ENCODE measurements around the gene TUFT1.

The TUFT1 gene

GRCh38 chr1:151549199-151549598 is 9.1 kb downstream of the TUFT1 start:
- Histone ChIP-seq H3K4me3 (ENCODE audit: insufficient read depth, low read depth, low read length) (no peak overlapping the region), H3K27me3 (ENCODE audit: control insufficient read depth, insufficient read depth, low read length, poor library complexity, severe bottlenecking) (no peaks in the 10 kb centered on the region), H3K36me3 (ENCODE audit: control insufficient read depth, insufficient read depth, low read length) (no peaks in the 10 kb centered on the region), H3K27ac (ENCODE audit: insufficient read depth, low read depth, low read length, poor library complexity, severe bottlenecking) (no peak overlapping the region), H3K4me1 (ENCODE audit: control insufficient read depth, insufficient read depth, low read length) (peaks cover 12% of the 10 kb centered on the region), H3K9me3 (ENCODE audit: control insufficient read depth, low read length) (no peaks in the 10 kb centered on the region)
- 89 to 94% methylated on average over 2 of the region's 2 CpGs for WGBS, 2 experiments

DNA sequence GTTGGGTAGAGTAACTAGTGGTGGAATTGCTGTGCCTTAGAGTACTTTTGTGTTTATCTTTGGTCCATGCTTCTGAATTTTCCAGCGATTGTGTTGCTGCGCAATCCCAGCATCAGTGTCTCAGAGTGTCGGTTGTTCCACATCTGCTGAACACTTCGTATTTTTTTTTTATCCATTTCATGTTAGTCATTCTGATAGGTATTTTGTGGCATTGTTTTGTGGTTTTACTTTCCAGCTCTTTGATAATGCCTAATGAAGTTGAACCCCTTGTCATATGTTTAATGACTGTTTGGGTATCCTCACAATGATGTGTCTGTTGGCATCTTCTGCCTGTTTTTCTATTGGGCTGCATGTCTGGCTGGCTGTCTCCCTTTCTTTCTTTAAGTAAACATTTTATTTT is 13.6 kb downstream of the TUFT1 start:
- no peaks in the 10 kb centered on the region for H3K36me3 ChIP-seq (ENCODE audit: control insufficient read depth, insufficient read depth, low read length)
- 90 to 97% methylated on average over 4 of the region's 4 CpGs for WGBS, 2 experiments
- H3K27me3 ChIP-seq (ENCODE audit: control insufficient read depth, insufficient read depth, low read length, poor library complexity, severe bottlenecking) = no peaks in the 10 kb centered on the region
- no peaks in the 10 kb centered on the region for H3K4me1 ChIP-seq (ENCODE audit: control insufficient read depth, insufficient read depth, low read length)
- H3K27ac ChIP-seq (ENCODE audit: insufficient read depth, low read depth, low read length, poor library complexity, severe bottlenecking) = no peak overlapping the region
- no peak overlapping the region for H3K4me3 ChIP-seq (ENCODE audit: insufficient read depth, low read depth, low read length)
- no peaks in the 10 kb centered on the region for H3K9me3 ChIP-seq (ENCODE audit: control insufficient read depth, low read length)

- H3K4me1 ChIP-seq (ENCODE audit: control insufficient read depth, insufficient read depth, low read length) = no peaks in the 10 kb centered on the region
- no peaks in the 10 kb centered on the region for H3K9me3 ChIP-seq (ENCODE audit: control insufficient read depth, low read length)
- no peak overlapping the region for H3K27ac ChIP-seq (ENCODE audit: insufficient read depth, low read depth, low read length, poor library complexity, severe bottlenecking)
- H3K4me3 ChIP-seq (ENCODE audit: insufficient read depth, low read depth, low read length) = no peak overlapping the region
- no peaks in the 10 kb centered on the region for H3K27me3 ChIP-seq (ENCODE audit: control insufficient read depth, insufficient read depth, low read length, poor library complexity, severe bottlenecking)
- 88 to 95% methylated on average over 2 of the region's 2 CpGs for WGBS, 2 experiments
- H3K36me3 ChIP-seq (ENCODE audit: control insufficient read depth, insufficient read depth, low read length) = no peaks in the 10 kb centered on the region
Measured at GRCh38 chr1:151556052-151556451, 15.9 kb downstream of the TUFT1 start.

DNA sequence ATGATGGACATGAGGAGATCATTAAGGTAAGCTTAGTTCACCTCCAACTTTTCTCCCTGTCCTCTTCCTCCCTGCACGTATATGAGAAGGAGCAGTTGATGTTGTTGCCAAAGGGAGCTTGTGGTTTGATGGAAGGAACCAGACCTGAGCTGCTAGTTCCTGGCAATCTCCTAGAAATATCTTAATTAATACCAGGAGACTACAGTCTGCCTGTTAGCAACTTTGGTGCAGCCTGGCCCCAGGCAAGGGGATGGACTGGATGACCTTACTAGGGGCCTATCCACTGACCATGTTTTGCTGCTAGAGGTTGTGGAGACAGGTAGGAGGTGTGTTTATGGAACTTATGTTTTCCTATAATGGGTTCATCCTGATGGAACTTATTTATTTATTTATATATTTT is 22.6 kb downstream of the TUFT1 start:
- Histone ChIP-seq H3K27me3 (ENCODE audit: control insufficient read depth, insufficient read depth, low read length, poor library complexity, severe bottlenecking) (no peaks in the 10 kb centered on the region), H3K4me3 (ENCODE audit: insufficient read depth, low read depth, low read length) (no peak overlapping the region), H3K4me1 (ENCODE audit: control insufficient read depth, insufficient read depth, low read length) (peaks cover 10% of the 10 kb centered on the region), H3K9me3 (ENCODE audit: control insufficient read depth, low read length) (no peaks in the 10 kb centered on the region), H3K36me3 (ENCODE audit: control insufficient read depth, insufficient read depth, low read length) (no peaks in the 10 kb centered on the region), H3K27ac (ENCODE audit: insufficient read depth, low read depth, low read length, poor library complexity, severe bottlenecking) (no peak overlapping the region)
- no CpG with 5 or more reads among the region's 1 CpG for WGBS, 2 experiments

DNA sequence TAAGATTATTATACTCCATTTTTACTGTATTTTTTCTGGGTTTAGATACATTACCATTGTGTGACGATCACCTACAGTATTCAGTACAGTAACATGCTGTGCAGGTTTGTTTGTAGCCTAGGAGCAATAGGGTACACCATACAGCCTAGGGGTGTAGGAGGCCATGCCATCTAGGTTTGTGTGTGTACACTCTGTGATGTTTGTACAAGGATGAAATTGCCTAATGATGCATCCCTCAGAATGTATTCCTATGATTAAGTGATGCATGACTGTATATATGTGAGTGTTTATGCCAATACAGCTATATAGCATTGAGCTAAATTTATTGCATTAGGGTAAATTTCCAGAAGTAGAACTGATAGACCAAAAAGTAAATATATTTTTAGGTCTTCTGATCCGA is 23.3 kb downstream of the TUFT1 start:
- Histone ChIP-seq H3K27me3 (ENCODE audit: control insufficient read depth, insufficient read depth, low read length, poor library complexity, severe bottlenecking) (no peaks in the 10 kb centered on the region), H3K4me1 (ENCODE audit: control insufficient read depth, insufficient read depth, low read length) (peaks cover 10% of the 10 kb centered on the region), H3K9me3 (ENCODE audit: control insufficient read depth, low read length) (no peaks in the 10 kb centered on the region), H3K27ac (ENCODE audit: insufficient read depth, low read depth, low read length, poor library complexity, severe bottlenecking) (no peak overlapping the region), H3K36me3 (ENCODE audit: control insufficient read depth, insufficient read depth, low read length) (no peaks in the 10 kb centered on the region), H3K4me3 (ENCODE audit: insufficient read depth, low read depth, low read length) (no peak overlapping the region)
- 71% methylated on average over 1 of the region's 2 CpGs; no CpG with 5 or more reads in 1 of the 2 experiments for WGBS, 2 experiments

DNA sequence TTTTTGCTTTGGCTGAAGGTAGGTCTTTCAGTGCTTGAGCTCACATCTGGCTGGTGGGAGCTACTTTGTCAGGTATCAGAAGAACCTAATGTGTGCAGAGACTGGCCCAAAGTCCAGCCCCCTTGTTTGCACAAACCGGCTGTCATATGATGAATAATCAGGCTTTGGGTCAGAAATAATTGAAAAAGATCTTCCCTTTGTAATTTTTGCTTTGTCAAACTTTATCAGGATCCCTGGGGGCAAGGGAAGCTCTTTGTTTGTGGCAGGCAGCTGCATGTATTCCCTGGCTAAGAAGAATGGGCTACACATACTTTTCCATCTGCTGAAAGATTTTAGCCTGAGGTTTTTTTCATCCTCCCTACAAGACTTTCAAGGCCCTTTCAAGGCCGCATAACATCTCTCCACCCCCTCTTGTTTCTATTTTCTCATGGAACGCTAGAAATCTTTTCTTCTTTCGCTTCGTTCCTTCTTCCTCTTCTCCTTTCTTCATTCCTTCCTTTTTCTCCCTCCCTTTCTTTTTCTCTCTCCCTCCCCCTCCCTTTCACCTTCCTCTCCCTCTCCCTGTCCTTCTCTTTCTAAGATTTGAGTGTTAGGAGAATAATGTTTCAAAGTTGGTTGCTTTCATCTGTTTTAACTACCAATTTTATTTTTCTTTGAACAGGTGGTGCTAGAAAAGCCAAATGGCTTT is 25.5 kb downstream of the TUFT1 start:
- H3K4me1 ChIP-seq (ENCODE audit: control insufficient read depth, insufficient read depth, low read length) = peaks cover 10% of the 10 kb centered on the region
- no peaks in the 10 kb centered on the region for H3K36me3 ChIP-seq (ENCODE audit: control insufficient read depth, insufficient read depth, low read length)
- H3K4me3 ChIP-seq (ENCODE audit: insufficient read depth, low read depth, low read length) = no peak overlapping the region
- no peaks in the 10 kb centered on the region for H3K9me3 ChIP-seq (ENCODE audit: control insufficient read depth, low read length)
- WGBS, 2 experiments = 42 to 56% methylated on average over 5 of the region's 5 CpGs
- H3K27me3 ChIP-seq (ENCODE audit: control insufficient read depth, insufficient read depth, low read length, poor library complexity, severe bottlenecking) = no peaks in the 10 kb centered on the region
- peak overlapping the region; percentile 48 for H3K27ac ChIP-seq (ENCODE audit: insufficient read depth, low read depth, low read length, poor library complexity, severe bottlenecking)

GRCh38 chr1:151568626-151569088 is 28.5 kb downstream of the TUFT1 start:
- 91 to 98% methylated on average over 3 of the region's 3 CpGs for WGBS, 2 experiments
- no peaks in the 10 kb centered on the region for H3K36me3 ChIP-seq (ENCODE audit: control insufficient read depth, insufficient read depth, low read length)

GRCh38 chr1:151570819-151571218 is 30.7 kb downstream of the TUFT1 start:
- H3K27ac ChIP-seq (ENCODE audit: insufficient read depth, low read depth, low read length, poor library complexity, severe bottlenecking) = no peak overlapping the region
- H3K4me1 ChIP-seq (ENCODE audit: control insufficient read depth, insufficient read depth, low read length) = peaks cover 5% of the 10 kb centered on the region
- WGBS, 2 experiments = 92% methylated on average over 1 of the region's 1 CpG
- H3K9me3 ChIP-seq (ENCODE audit: control insufficient read depth, low read length) = no peaks in the 10 kb centered on the region
- H3K27me3 ChIP-seq (ENCODE audit: control insufficient read depth, insufficient read depth, low read length, poor library complexity, severe bottlenecking) = no peaks in the 10 kb centered on the region
- H3K36me3 ChIP-seq (ENCODE audit: control insufficient read depth, insufficient read depth, low read length) = no peaks in the 10 kb centered on the region
- no peak overlapping the region for H3K4me3 ChIP-seq (ENCODE audit: insufficient read depth, low read depth, low read length)

More at GRCh38 chr1:151568626-151569088, 28.5 kb downstream of the TUFT1 start:
- H3K27me3 ChIP-seq (ENCODE audit: control insufficient read depth, insufficient read depth, low read length, poor library complexity, severe bottlenecking) = no peaks in the 10 kb centered on the region
- no peaks in the 10 kb centered on the region for H3K9me3 ChIP-seq (ENCODE audit: control insufficient read depth, low read length)
- no peak overlapping the region for H3K4me3 ChIP-seq (ENCODE audit: insufficient read depth, low read depth, low read length)
- H3K27ac ChIP-seq (ENCODE audit: insufficient read depth, low read depth, low read length, poor library complexity, severe bottlenecking) = no peak overlapping the region
- H3K4me1 ChIP-seq (ENCODE audit: control insufficient read depth, insufficient read depth, low read length) = peaks cover 10% of the 10 kb centered on the region

- 95% methylated on average over 12 of the region's 12 CpGs for WGBS, 2 experiments
- no peaks in the 10 kb centered on the region for H3K9me3 ChIP-seq (ENCODE audit: control insufficient read depth, low read length)
- H3K27ac ChIP-seq (ENCODE audit: insufficient read depth, low read depth, low read length, poor library complexity, severe bottlenecking) = no peak overlapping the region
- no peaks in the 10 kb centered on the region for H3K4me1 ChIP-seq (ENCODE audit: control insufficient read depth, insufficient read depth, low read length)
- H3K27me3 ChIP-seq (ENCODE audit: control insufficient read depth, insufficient read depth, low read length, poor library complexity, severe bottlenecking) = no peaks in the 10 kb centered on the region
- H3K4me3 ChIP-seq (ENCODE audit: insufficient read depth, low read depth, low read length) = no peak overlapping the region
- peaks cover 6% of the 10 kb centered on the region for H3K36me3 ChIP-seq (ENCODE audit: control insufficient read depth, insufficient read depth, low read length)
Measured at GRCh38 chr1:151574575-151575529, 34.7 kb downstream of the TUFT1 start.

DNA sequence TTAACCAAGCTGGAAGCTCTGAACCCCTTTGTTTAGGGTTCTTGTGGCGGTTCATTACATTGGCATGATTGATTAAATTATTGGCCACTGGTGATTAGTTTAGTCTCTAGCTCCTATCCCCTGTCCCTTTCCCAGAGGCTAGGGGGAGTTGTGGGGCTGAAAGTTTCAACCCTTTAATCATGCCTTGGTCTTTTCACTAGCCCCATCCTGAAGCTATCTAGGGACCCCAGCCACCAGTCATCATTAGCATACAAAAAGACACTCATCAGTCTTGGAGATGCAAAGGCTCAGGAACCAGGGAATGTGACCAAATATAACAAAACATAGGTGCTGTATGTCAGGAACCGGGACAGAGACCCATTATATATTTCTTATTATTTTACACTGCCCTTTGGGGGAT is 37.1 kb downstream of the TUFT1 start:
- H3K36me3 ChIP-seq (ENCODE audit: control insufficient read depth, insufficient read depth, low read length) = peaks cover 6% of the 10 kb centered on the region
- no peaks in the 10 kb centered on the region for H3K4me1 ChIP-seq (ENCODE audit: control insufficient read depth, insufficient read depth, low read length)
- no peak overlapping the region for H3K4me3 ChIP-seq (ENCODE audit: insufficient read depth, low read depth, low read length)
- H3K27me3 ChIP-seq (ENCODE audit: control insufficient read depth, insufficient read depth, low read length, poor library complexity, severe bottlenecking) = no peaks in the 10 kb centered on the region
- 83 to 91% methylated on average over 2 of the region's 2 CpGs for WGBS, 2 experiments
- no peak overlapping the region for H3K27ac ChIP-seq (ENCODE audit: insufficient read depth, low read depth, low read length, poor library complexity, severe bottlenecking)
- H3K9me3 ChIP-seq (ENCODE audit: control insufficient read depth, low read length) = no peaks in the 10 kb centered on the region

Measured in ectodermal cell (in vitro differentiated cells).